ENCODE measurements around the gene TICRR. TPM values are rescaled to one million over a fixed set of nuclear protein-coding genes. Genes with fewer than 3 reads are reported as not detected.
"Not testable (repeated sequence)": the region's sequence is repeated elsewhere in the genome, so short reads cannot be mapped to it uniquely, and the experiment has no call there.

The TICRR gene
- polyA plus RNA-seq, 1 donor: 17.9 TPM

DNA sequence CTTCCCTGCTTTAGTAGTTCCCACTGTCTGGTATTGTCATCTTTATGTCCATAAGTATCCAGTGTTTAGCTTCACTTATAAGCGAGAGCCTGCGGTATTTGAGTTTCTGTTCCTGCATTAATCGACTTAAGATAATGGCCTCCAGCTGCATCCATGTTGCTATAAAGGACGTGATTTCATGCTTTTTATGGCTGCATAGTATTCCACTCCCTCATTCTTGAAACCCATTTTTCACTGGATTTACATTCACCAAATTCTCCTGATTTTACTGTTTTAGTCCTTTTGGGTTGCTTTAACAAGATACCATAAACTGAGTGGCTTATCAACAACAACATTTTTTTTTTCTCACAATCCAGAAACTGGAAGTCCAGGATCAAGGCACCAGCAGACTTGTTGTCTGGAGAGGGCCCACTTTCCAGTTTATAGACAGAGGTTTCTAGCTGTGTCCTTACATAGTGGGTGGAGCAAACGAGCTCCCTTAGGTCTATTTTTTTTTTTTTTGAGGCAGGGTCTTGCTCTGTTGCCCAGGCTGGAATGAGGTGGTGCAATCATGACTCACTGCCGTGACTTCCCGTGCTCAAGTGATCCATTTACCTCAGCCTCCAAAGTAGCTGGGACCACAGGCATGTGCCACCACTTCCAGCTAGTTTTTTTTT lies 6.1 kb upstream of the TICRR start:
- no peak for DNase-seq

DNA sequence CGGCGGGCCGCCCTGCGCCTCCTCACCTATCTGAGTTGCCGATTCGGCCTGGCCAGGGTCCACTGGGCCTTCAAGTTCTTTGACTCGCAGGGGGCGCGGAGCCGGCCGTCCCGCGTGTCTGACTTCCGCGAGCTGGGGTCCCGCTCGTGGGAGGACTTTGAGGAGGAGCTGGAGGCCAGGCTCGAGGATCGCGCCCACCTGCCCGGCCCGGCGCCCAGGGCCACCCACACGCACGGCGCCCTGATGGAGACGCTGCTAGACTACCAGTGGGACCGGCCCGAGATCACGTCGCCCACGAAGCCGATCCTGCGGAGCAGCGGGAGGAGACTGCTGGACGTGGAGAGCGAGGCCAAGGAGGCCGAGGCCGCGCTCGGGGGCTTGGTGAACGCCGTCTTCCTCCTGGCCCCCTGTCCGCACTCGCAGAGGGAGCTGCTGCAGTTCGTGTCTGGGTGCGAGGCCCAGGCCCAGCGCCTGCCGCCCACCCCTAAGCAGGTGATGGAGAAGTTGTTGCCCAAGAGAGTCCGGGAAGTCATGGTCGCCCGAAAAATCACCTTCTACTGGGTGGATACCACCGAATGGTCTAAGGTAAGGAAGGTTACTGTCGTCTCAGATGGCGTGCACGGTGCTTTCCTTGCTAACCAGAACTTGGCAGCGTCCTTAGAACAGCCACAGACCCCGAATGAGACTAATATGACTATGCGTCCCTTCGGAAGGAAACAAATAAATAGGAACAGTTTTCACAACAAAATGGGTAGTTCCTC lies 567 bp downstream of the TICRR start:
- DNase-seq: no peak

DNA sequence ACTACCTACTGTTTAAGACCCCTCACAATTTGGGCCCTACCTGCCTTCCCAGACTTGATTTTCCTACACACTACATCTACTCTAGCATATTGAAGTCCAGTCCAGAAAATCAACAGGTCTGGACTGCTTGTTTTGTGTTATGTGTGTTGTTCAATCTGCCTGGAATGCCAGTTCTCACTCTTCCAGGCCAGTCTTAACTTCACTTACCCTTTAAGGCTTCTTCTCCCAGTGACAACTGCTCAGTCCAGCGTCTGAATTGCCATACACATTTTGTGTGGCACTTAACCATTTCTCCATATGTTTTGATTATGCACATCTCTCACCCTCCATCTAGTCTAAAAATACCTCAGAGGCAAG lies 1.1 kb downstream of the TICRR start:
- no peak for DNase-seq

DNA sequence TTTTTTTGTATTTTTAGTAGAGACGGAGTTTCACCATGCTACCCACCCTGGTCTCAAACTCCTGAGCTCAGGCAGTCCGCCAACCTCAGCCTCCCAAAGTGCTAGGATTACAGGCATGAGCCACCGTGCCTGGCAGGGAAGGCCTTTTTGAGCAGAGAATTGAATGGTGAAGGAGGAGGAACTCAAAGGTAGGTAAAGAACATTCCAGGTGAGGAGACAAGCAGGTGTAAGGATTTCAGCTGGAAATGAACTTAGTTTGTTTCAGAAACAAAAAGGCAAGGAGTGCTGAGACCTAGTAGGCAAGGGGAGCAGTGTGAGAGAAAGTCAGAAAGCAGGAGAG lies 2.5 kb downstream of the TICRR start:
- no peak for DNase-seq

DNA sequence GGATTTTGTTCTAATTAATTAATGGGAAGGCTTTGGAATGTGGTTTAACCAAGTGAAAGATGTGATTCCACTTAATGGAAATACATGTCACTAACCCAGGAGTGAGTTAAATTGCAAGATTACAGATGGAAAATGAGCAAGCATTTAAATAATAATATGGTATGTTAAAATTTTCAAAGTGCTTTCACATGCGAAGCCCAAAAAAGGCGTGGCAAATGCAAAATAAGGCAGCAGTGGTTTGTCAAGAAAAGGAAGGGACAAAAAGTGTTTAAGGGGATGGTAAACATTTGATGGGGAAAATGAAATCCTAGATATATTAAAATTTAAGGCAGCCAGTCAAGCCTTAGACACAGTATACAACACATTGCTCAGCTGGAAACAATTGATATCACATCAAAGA lies 2.9 kb downstream of the TICRR start:
- DNase-seq: no peak

DNA sequence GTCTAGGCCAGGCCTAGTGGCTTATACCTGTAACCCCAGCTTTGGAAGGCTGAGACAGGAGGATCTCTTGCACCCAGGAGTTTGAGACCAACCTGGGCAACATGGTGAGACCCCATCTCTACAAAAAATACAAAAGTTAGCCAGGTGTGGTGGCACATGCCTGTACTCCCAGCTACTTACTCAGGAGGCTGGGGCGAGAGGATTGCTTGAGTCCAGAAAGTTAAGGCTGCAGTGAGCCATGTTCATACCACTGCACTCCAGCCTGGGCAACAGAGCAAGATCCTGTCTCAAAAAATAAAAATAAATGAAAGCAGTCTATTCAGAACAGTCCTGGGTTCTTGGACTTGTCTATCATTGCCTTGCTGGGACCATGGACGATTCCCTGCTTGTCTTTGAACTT lies 5.5 kb downstream of the TICRR start:
- DNase-seq: not testable (repeated sequence)

DNA sequence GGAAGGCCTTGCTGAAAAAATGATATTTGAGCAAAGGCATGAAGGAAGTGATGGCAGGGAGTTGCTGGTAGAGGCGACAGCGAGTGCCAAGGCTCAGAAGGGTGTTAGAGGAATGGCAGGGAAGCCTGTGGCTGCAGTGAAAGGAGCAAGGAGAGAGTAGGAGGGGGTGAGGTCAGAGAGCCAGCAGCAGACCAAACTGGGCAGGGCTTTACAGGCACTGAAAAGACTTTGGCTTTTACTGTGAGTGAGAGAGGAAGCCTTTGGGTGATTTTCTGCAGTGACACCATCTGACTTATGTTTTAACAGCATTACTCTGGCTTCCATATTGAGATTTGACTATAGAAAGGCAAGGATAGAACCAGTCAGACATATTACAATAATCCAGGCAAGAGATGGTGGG lies 11.4 kb downstream of the TICRR start:
- DNase-seq: no peak

DNA sequence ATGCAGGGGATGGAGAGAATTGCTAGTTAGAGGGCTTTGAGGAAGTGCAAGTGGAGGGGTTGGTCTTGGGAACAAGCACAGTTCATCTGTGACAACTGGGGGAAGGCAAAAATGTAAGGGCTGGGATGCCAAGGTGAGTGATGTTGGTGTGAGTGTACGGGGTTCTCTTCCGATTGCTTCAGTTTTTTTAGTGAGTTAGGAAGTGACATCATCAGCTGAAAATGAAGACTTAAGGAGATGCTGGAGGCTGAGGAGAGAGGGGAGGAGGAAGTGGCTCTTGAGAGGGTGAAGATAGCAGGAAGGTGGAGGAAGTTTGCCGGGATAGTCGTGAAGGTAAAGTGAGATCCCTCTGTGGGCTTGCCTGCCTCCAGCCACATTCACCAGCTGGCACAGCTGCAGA lies 12.7 kb downstream of the TICRR start:
- no peak for DNase-seq

DNA sequence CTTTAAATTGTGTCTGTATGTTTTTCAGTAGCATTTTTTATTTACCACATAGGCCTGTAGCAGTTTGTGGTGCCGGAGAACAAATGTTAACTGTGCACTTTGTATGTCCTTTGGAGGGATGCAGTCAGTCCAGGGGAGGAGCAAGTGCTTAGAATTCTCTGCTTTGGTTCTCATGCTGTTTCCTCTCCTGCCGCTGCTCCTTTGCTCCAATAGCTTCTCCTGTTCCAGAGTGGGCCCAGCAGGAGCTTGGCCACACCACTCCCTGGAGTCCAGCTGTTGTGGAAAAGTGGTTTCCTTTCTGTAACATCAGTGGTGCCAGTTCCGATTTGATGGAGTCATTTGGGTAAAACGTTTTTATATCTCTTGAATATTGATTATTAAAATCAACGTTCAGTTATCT lies 16.6 kb downstream of the TICRR start:
- no peak for DNase-seq

DNA sequence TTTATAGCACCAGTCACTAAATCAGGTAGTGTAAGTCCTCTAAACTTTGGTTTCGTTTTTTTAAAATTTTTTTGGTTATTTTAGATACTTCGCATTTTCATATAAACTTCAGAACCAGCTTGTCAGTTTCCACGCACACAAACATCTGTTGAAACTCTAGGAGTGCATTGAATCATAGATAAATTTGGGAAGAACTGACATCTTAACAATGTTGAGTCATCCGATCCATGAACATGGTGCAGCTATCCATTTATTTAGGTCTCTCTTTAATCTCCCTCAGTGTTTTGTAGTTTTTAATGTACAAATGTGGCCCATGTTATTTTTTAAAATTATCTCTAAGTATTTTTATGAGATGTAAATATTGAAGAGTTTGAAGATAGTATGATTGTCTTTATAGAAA lies 17.7 kb downstream of the TICRR start:
- DNase-seq: no peak

DNA sequence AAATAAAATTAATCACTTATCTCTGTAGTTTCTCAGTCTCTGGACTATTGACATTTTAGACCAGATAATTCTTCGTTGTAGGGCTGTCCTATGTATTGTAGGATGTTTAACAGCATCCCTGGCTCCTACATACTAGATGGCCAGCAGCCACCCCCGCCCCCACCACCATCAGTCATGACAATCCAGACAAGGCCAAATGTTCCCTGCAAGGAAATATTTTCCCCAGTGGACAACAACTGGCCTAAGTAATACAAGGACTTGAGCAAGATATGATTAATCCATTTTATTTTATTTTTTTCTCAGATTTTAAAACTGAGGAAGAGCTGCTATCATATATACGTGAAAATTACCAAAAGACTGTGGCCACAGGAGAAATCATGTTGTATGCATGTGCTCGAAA lies 23.8 kb downstream of the TICRR start:
- no peak for DNase-seq

DNA sequence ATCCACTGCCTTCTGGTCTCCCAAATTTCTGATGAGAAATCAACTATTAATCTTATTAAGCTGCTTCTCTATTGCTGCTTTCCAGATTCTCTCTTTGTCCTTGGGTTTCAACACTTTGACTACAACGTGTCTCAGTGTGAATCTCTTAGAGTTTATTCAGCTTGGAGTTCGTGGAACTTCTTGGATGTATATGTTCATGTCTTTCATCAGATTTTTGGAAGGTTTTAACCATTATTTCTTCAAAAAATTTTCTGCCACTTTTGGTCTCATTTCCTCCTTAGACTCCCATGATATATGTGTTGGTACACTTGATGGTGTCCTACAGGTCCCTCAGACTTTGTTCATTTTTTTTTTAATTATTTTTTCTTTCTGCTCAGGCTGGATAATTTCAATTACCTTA lies 36.0 kb downstream of the TICRR start:
- DNase-seq: no peak

DNA sequence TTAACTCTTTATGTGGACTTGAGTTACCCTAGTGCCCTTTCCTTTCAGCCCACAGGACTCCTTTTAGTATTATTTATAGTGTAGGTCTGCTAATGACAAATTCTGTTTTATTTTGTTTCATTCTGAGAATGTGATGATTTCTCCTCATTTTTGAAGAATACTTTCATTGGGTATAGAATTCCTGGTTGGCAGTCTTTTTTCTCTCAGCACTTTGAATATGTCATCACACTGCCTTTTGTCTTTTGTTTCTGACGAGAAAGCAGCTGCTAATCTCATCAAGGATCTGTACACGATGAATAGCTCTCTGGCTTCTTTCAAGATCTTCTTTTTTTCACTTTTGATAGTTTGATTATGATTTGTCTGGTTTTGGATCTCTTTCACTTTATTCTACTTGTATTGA lies 37.8 kb downstream of the TICRR start:
- no peak for DNase-seq

DNA sequence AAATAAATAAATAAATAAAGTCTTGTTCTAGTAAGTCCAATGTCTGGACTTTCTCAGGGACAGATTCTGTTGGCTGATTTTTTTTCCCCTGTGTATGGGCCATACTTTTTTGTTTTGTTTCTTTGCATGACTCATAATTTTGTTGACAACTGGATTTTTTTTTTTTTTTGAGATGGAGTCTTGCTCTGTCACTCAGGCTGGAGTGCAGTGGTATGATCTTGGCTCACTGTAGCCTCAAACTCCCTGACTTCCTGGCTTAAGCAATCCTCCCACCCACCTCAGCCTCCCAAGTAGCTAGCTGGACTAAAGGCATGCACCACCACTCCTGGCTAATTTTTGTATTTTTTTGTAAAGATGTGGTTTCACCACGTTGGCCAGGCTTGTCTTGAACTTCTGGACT lies 38.9 kb downstream of the TICRR start:
- DNase-seq: no peak

DNA sequence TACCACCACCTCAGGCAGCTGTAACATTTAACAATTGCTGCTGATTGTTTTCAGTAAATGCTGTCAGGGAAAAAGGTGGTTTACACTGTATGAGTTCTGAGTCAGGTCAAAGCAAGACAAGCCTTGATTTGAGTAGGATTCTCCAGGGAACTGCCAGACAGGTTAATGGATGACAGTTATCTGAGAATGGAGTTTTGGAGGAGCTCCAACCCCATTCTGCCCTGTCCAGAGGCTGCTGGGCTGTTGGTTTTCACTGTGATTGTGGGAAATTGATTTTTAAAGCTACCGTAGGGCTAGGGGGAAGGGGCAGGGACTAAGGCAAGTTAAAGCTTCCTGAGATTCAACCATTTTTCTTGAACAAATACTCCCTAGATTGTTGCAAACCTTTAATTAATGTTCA lies 39.9 kb downstream of the TICRR start:
- DNase-seq: no peak

DNA sequence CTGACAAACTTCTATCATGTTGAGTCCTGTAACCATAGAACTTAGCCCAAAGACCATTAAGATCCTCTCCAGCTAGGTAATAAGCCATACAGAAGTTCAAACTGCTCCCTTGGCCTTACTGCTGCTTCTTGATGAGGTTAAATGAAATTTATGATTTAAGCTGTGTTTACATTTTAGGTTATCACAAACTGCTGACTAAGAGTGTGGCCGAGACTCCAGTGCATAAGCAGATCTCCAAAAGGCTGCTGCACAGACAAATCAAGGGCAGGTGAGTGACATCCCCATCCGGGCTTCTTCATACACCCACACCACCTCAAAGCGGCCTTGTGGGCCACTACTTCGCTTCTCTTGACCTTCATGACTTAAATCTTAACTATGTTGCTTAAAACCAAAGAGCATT lies 41.0 kb downstream of the TICRR start:
- DNase-seq: no peak

DNA sequence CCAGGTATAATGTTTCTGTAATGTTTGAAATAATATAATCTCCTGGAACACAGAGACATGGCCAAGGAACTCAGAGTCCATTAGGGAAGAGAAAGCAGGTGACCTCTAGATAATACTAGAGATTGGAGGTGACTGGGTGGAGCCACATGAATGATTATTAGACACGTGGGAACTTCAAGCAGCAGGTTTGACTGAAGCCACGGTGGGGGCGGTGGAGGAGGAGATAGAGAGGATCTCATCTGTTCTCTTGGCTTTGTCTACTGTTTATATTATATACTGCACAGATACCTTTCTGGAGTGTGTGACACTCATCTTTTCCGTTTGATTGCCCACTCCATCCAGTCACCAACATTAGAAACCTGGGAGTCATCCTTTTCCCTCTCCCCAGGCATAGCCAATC lies 46.3 kb downstream of the TICRR start:
- no peak for DNase-seq

DNA sequence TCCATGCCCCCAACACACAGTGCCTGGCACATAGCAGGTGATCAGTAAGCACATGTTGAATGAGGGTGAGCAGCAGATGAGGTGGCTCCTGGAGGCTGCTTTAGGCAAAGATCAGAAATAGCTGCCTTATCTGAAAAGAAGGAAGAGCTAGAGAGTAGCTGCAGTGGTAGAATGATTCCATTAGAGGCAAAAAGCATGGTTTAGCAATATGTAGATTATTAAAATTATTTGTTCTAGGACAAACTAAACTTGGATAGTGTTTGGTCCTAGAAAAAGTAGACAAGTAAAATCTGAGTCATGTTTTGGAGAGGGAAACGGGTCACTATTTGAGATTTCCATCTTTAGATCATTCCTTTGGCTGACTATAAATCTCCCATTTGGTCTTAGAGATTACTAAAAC lies 47.9 kb downstream of the TICRR start:
- no peak for DNase-seq

DNA sequence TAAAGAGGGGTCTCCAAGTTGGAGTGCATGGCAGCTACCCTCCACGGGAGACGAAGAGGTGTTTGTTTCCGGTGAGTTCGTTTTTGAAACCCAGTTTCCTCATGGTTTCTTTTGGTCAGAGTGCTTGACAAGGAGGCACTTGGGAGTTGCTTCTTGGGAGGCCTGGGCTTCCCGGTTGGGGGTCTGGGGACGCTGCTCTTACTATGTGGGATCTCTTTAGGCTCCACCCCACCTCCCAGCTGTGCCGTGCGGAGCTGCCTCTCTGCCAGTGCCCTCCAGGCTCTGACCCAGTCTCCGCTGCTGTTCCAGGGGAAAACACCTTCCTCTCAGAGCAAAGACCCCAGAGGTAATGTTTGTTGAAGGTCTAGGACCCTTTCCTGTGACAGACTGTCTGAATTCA lies 50.4 kb downstream of the TICRR start:
- no peak for DNase-seq

DNA sequence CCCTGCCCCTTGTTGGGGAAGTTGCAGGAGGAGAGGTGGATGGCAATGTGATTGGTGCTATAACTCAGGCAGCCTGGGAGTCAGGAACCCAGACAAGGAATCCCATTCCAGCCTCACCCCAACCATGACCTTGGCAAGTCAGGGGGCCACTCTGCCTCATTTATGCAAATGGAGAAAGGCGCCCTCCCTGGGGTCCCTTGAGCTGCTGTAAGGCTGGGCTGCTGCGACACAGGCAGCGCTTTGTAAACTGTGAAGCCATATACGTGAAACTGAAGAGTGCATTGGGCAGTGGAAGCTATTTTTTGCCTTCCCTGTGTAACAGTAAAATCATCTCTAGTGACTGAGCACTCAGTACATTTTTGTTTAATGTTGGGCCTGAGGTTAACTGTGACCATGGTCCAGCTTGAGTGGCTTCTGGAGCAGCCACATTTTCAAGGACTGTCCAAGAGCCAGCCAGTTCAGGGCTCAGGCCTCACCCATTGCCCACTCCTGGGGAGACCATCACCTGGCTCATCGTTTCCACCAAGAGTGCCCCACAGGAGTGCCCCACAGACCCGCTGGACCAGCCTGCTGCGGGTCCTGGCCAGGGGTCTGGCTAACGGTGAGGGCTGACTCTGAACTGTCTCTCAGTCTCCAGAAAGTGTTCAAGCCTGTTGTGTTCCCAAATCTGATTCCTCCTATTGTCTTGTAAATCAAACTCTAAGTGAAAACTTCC lies 52.1 kb downstream of the TICRR start:
- no peak for DNase-seq

DNA sequence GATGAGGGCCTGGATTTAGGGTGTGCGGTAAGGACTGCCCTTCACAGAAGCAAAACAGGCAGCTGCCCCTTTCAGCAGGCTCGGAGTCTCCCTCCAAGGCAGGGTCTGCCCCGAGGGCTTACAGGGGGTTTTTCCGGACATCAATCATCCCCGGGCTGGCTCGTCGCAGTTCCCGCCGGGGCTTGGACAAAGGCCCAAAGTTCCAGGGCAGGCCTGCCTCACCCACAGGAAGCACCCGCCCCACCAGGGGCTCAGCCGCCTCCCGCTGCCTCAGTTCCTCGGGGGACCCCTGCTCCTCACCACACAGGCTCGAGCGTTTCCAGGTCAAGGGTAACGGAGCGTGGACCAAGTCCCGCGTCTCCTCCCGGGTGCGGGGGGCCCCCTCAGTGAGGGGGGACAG lies 53.0 kb downstream of the TICRR start:
- no peak for DNase-seq

DNA sequence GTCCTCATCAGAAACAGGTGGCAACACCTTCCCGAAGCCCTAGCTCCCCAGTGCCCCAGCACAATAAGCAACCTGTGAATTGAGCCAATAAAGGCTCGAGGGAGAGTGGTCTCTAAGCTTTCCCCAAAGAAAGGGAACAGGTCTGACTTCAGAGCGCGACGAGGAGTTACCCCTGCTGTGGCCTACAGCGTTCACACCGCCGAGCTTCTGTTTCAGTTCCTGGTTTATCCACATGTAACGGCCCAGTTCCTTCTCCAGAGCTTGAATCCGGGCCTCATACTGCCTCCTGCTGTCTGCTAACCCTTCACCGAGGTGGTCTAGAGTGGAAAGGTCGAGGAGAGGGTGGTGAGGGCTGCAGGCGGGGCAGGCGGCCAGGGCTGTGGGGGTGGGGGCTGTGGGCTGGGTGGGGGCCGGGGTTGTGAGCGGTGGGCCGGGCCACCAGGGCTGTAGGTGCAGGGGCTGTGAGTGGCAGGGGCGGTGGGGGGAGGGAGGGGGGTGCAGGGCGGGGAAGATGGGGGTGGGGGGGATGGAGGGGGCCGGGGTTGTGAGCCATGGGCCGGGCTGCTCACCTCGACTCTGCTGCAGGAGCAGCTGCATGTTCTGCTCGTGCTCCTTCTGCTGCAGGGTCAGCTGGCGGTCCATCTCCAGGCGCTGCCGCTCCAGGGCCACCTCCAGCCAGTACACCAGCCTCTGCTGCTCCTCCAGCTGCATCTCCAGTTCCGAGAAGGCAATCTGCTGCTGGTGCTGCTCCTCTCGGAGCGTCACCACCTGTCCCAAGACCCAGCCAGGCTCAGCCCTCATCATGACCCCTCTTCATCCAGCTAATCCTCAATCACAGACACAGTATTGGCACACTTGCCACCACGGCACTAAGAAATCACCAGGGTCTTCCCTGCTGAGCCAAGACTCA lies 53.8 kb downstream of the TICRR start:
- no peak for DNase-seq

DNA sequence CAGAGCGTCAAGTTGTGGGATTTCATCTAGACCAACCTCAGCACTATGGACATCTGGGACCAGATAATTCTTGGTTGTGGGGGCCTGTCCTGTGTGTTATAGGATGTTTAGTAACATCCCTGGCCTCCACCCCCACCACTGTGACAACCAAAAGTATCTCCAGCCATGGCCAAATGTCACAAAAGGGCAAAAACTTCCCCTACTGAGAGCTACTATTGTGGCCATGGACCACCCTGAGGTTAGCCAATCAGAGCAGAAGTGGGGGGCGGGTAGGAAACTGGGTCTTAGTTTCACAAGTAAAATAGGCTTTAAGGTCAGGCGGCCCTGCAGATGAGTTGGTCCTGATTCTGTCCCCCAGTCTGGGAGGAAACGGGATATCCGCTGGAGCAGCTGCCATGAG lies 54.6 kb downstream of the TICRR start:
- no peak for DNase-seq

Measured in left kidney (tissue), 2 donors.